ENCODE measurements around the gene HNRNPA0. TPM values are rescaled to one million over a fixed set of nuclear protein-coding genes. Genes with fewer than 3 reads are reported as not detected.
A peak's percentile ranks its signal among the peaks of the same experiment; 100 is the strongest.

The HNRNPA0 gene
- total RNA-seq, 4 donors from 2014 or later: 5.9 to 44.7 (median 21.0) TPM

DNA sequence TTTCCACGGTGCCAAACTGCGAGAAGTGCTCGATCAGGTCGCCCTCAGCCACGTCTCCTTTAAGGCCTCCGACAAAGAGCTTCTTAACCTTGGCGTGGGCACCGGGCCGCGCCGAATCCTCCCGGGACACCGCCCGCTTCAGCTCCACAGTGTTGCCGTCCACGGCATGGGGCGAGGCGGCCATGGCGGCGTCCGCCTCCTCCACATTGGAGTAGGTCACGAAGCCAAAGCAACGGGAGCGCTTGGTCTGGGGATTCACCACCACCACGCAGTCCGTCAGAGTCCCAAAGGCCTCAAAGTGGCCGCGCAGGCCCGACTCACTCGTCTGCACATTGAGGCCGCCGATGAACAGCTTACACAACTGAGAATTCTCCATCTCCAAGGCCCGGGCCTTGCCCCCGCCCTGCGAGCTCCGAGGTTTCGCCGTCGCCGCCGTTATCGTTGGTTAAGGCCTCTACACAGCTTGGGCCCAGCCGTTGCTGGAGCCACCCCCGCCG, 424 bp downstream of the HNRNPA0 start:
- Histone ChIP-seq H3K9me3 (no peaks in the 10 kb centered on the region), H3K27me3 (no peaks in the 10 kb centered on the region), H3K4me3 (peak overlapping the region; percentile 64 to 95), H3K4me1 (peaks cover 0 to 4% of the 10 kb centered on the region in 2 donors), H3K27ac (peak overlapping the region; percentile 98 to 100), H3K36me3 (no peaks in the 10 kb centered on the region)
- intact Hi-C loops (cut with DNase I; ENCODE audit: low total_unique reads): no loop called here
- TF ChIP-seq, protein P1, sequence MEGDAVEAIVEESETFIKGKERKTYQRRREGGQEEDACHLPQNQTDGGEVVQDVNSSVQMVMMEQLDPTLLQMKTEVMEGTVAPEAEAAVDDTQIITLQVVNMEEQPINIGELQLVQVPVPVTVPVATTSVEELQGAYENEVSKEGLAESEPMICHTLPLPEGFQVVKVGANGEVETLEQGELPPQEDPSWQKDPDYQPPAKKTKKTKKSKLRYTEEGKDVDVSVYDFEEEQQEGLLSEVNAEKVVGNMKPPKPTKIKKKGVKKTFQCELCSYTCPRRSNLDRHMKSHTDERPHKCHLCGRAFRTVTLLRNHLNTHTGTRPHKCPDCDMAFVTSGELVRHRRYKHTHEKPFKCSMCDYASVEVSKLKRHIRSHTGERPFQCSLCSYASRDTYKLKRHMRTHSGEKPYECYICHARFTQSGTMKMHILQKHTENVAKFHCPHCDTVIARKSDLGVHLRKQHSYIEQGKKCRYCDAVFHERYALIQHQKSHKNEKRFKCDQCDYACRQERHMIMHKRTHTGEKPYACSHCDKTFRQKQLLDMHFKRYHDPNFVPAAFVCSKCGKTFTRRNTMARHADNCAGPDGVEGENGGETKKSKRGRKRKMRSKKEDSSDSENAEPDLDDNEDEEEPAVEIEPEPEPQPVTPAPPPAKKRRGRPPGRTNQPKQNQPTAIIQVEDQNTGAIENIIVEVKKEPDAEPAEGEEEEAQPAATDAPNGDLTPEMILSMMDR (IDR thresholded peaks at IDR 0.05): no peak
- TF ChIP-seq POLR2A (IDR thresholded peaks at IDR 0.05): no peak
- DNase-seq: no peak

DNA sequence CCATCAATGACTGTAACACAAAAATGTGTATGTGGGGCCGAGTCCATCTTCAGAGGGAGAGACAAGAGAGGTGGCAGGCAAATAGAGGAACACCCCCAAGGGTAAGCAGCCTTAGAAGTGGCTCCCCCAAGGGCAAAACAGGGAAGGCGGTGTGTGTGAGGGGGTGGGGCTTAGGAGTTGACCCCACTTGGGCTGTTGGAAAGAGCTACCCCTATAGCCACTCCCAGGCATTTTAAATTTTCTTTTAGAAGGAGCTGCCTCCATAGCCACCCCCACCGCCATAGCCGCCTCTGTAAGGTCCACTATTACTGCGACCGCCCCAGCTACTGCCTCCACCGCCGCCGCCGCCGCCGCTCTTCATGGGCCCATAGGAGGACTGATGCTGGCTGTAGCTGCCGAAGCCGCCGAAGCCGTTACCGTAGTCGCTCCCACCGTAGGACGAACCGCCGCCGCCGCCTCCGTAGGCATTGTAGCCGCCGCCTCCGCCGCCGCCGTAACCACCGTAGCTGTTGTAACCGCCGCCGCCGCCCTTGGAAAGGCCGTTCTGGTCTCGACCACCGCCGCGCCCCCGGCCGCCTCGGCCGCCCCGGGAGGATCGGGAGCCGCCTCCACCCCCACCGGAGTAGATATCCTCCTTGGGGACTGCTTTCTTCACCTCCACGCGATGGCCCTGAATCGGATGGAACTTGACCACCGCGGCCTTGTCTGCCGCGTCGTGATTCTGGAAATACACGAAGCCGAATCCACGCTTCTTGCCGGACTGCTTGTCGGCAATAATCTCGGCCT, 1.1 kb downstream of the HNRNPA0 start:
- H3K9me3 ChIP-seq: no peaks in the 10 kb centered on the region
- no peak for TF ChIP-seq POLR2A (IDR thresholded peaks at IDR 0.05)
- TF ChIP-seq, protein P1 (IDR thresholded peaks at IDR 0.05): no peak
- H3K4me3 ChIP-seq: peak overlapping the region; percentile 64 to 95
- intact Hi-C loops (cut with DNase I; ENCODE audit: low total_unique reads): no loop called here
- H3K27ac ChIP-seq: peak overlapping the region; percentile 98 to 100
- DNase-seq: peak; percentile 24 to 32
- H3K27me3 ChIP-seq: no peaks in the 10 kb centered on the region
- no peaks in the 10 kb centered on the region for H3K36me3 ChIP-seq
- peaks cover 0 to 4% of the 10 kb centered on the region in 2 donors for H3K4me1 ChIP-seq

GRCh38 chr5:137751869-137752491, 2.2 kb downstream of the HNRNPA0 start:
- Histone ChIP-seq H3K27me3 (no peaks in the 10 kb centered on the region), H3K4me1 (peaks cover 0 to 4% of the 10 kb centered on the region in 2 donors), H3K27ac (peak overlapping the region; percentile 98 to 100), H3K36me3 (no peaks in the 10 kb centered on the region), H3K4me3 (peak overlapping the region; percentile 64 to 95), H3K9me3 (no peaks in the 10 kb centered on the region)
- DNase-seq: peak in 1 of 2 donors; percentile 40
- intact Hi-C loops (cut with DNase I; ENCODE audit: low total_unique reads): no loop called here
- TF ChIP-seq, protein P1 (IDR thresholded peaks at IDR 0.05): peak; percentile 59 to 77 (median 65)
- no peak for TF ChIP-seq POLR2A (IDR thresholded peaks at IDR 0.05)

- no peak for DNase-seq
- Histone ChIP-seq H3K36me3 (no peaks in the 10 kb centered on the region), H3K9me3 (no peaks in the 10 kb centered on the region), H3K27me3 (no peaks in the 10 kb centered on the region), H3K4me1 (peaks cover 0 to 4% of the 10 kb centered on the region in 2 donors), H3K4me3 (no peak overlapping the region), H3K27ac (no peak overlapping the region)
- intact Hi-C loops (cut with DNase I; ENCODE audit: low total_unique reads): no loop called here
- TF ChIP-seq POLR2A (IDR thresholded peaks at IDR 0.05): no peak
- TF ChIP-seq, protein P1 (IDR thresholded peaks at IDR 0.05): no peak
Observed at GRCh38 chr5:137750436-137750835, 3.7 kb downstream of the HNRNPA0 start.

- Histone ChIP-seq H3K4me1 (peaks cover 0 to 4% of the 10 kb centered on the region in 2 donors), H3K36me3 (no peaks in the 10 kb centered on the region), H3K4me3 (no peak overlapping the region), H3K27ac (no peak overlapping the region), H3K27me3 (no peaks in the 10 kb centered on the region), H3K9me3 (no peaks in the 10 kb centered on the region)
- intact Hi-C loops (cut with DNase I; ENCODE audit: low total_unique reads): no loop called here
- TF ChIP-seq, protein P1 (IDR thresholded peaks at IDR 0.05): no peak
- no peak for TF ChIP-seq POLR2A (IDR thresholded peaks at IDR 0.05)
- DNase-seq: no peak
Observed at GRCh38 chr5:137747848-137748247, 6.3 kb downstream of the HNRNPA0 start.

Data from uterus (tissue), 4 donors.